Fibroblast of lung (primary cell): Measurements from ENCODE around the gene DRC7.

Experiments used
- CTCF ChIP-seq, 2 donors: IDR thresholded peaks in 1 of 2; conservative IDR thresholded peaks in 1 of 2; 1 replicate in 1 of 2; 2 replicates in 1 of 2; pipeline ENCODE4 v1.5.1; 2011 to 2012; ENCODE audit warnings: low read length in 2 of 2, control low read depth in 1 of 2, inconsistent platforms in 1 of 2, low read depth in 1 of 2, mild to moderate bottlenecking in 1 of 2
- EZH2 ChIP-seq: IDR thresholded peaks from 2 replicates; pipeline ENCODE4 v1.5.1; 2012; ENCODE audit warnings: low read length, control low read depth, mild to moderate bottlenecking; ENCODE audit errors: missing control alignments

- TF ChIP-seq EZH2 (no peak), CTCF (conservative IDR thresholded peaks at IDR 0.05 in 1 of 2, IDR thresholded peaks at IDR 0.05 in 1 of 2; ENCODE audit: low read depth in 1 of 2, low read length in 2 of 2) (no peak)
Observed at GRCh38 chr16:57682809-57683635, 11.6 kb upstream of the DRC7 start.
